ENCODE measurements around the gene MYO5B. TPM values are rescaled to one million over a fixed set of nuclear protein-coding genes. Genes with fewer than 3 reads are reported as not detected.
A peak's percentile ranks its signal among the peaks of the same experiment; 100 is the strongest.
"Not testable (repeated sequence)": the region's sequence is repeated elsewhere in the genome, so short reads cannot be mapped to it uniquely, and the experiment has no call there.

Gene MYO5B
- total RNA-seq, 2 donors from 2014 or later = 128 to 139 TPM

DNA sequence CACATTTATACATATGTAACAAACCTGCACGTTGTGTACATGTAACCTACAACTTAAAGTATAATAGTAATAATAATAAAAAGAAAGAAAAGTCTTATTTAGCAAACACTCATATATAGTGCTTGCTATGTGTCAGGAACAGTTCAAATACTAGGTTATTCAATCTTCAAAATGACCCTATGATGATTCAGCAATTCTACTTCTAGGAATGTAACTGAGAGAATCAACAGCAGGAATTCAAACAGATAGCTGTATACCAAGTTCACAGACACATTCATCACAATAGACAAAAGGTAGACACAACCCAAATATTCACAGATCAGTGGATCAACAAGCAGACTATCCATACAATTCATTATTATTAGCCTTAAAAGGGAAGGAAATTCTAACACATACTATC, 69.5 kb downstream of the MYO5B start:
- no peak for DNase-seq
- intact Hi-C loops (cut with DNase I, micrococcal nuclease) = no loop called here
- ATAC-seq = no peak

DNA sequence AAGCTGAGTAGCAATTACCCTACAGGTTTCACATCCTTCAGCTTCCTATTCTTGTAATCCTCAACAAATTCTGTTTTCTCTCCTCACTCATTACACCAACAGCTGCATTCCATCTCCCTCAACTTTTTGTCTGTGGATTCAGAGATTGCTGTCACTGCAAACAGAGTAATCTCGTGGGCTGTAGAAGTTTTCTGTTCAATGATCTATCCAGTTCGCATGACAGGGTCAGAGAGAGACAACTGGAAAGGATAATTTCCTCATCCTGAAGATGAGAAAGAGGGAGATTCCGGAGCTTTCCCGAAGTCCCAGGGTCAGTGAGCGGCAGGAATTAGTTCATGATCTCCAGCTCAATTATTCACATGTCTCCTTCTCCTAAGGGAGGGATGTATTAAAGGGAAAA, 75.7 kb downstream of the MYO5B start:
- DNase-seq (no peak), ATAC-seq (no peak)
- intact Hi-C loops (cut with DNase I, micrococcal nuclease) = no loop called here

DNA sequence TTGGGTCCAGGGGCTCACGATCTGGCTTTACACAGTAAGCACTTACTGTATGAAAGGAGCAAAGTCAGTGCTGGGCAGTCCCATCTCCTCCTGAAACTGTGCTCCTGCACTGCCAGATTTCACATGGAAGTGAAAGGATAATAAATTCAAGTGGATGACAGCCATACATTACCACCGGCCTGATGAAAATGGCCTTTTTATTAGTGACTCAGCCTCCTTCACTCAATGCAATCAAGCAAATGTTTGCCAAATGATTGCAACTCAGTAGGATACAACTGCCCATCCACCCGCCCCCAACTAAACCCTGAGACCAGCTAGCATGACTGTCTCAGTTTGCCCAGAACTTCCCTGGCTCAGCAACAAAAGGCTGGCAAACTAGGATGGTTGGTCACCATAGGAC, 77.1 kb downstream of the MYO5B start:
- intact Hi-C loops (cut with DNase I, micrococcal nuclease) = no loop called here
- no peak for DNase-seq
- ATAC-seq = no peak

DNA sequence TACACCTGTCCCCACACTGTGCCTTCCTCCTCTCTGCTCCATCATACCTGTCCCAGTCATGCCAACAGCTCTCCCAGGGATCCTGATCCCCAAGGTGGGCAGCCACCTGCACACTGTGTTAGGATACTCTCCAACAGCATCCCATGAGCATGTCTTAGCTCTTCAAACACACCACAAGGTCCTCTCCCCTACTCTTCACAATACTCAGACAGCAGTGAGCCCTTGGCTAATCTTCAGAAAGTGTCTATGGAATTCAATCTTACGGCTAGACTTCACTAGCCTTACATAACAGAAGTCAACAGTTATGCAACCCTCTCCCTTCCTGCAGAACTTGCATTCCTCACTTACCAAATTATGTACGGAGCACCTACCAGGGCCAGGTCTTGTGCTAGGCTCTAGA, 79.9 kb downstream of the MYO5B start:
- no peak for ATAC-seq
- no peak for DNase-seq
- intact Hi-C loops (cut with DNase I, micrococcal nuclease) = no loop called here

DNA sequence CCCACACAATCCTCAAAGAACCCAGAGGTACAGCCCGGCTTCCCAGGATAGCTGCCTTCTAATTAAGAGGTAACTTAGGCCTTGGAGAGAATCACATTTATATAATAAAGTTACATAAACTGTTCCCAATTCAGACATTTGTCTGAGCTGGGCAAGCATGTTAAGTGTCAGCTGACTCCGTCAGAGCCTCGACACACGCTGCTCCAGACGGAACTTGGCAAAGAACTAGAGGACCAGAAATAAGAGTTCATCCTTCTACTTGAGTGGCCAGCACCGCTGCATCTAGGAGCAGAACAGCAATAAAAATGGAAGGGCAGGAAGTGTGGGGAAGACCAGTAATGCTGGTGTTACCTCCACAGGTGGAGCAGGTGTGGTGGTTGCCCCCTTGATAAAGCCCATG, 80.5 kb downstream of the MYO5B start:
- DNase-seq (no peak), ATAC-seq (peak; percentile 41)
- intact Hi-C loops (cut with DNase I, micrococcal nuclease) = no loop called here

DNA sequence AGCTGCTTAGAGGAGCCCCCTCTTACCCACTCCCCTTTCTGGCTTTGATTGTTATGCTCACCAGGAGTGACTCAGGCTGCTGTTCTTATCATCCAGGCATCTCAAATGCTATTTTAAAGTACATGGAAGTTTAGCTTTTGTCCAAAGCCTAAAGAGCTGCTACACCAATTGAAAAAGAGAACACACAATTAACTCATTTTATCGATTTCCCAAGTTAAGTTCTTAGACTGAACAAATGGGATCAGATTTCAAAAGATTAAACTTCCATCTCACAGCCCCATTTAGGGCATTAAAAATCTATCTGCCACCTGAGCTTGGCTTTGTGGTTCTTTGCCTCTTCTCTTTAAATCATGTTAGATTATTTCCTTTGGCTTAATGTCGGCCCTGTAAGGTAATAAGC, 81.2 kb downstream of the MYO5B start:
- peak; percentile 39 for ATAC-seq
- intact Hi-C loops (cut with DNase I, micrococcal nuclease) = no loop called here

DNA sequence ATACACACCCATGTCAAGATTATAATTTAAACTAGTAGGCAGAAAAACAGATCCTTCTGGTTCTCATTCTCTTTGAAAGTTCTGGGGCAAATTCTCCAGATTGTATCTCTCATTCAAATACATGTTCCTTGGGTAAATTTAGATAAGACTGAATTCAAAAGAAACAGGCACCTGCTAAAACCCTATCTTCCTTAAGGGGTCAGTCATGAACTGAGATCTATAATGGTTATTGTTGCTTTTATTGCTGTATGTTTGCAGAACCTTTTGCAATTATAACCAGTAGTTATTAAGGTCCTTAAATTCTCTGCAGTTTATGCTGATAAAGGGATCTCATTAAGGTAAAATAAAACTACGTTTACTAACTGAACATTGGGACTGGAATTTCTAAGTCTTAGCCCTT, 83.5 kb downstream of the MYO5B start:
- no peak for DNase-seq
- ATAC-seq = peak; percentile 74
- intact Hi-C loops (cut with DNase I, micrococcal nuclease) = no loop called here

More for the DNA sequence above, 81.2 kb downstream of the MYO5B start:
- DNase-seq = no peak

DNA sequence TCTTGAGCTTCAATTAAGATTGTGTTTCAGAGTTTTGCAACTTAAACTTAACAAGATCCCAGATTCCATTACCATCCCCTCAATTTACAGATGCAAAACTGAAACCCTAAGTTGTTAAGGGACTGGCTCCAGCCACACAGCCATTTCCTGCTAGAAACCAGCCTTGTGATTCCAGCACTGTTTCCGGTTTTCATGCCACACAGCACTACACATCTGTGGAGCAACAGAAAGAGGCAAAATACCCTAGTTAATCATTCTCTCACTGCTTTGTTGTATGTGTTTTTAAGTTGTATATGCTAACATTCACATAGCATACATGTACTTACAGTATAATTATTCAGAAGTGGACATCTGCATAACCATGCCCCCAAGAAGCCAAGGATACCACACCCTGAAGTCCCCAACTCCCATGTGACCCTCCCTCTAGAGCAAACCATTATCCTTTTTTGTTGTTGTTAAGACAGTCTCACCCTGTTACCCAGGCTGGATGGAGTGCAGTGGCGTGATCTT, 87.4 kb downstream of the MYO5B start:
- ATAC-seq = peak; percentile 82
- DNase-seq = no peak
- intact Hi-C loops (cut with DNase I, micrococcal nuclease) = no loop called here

DNA sequence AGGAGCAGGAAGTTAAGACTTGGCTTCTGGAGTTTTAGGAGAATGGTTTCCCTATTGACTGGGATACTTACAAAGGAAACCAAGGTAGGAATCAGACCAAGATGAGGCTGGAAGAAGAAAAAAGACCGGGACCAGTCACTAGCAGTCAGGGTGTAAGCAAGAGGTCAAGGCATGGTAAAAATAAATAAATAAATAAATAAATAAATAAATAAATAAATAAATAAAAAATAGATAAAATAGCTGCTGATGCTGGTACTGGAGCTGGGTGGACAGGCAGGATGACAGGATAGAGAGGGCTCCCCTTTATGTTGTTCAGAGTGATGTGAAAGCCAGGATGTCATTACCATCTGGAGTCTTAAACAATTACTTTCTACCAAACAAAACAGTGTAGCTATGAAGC, 89.9 kb downstream of the MYO5B start:
- intact Hi-C loops (cut with DNase I, micrococcal nuclease) = no loop called here
- ATAC-seq = no peak
- DNase-seq = no peak

DNA sequence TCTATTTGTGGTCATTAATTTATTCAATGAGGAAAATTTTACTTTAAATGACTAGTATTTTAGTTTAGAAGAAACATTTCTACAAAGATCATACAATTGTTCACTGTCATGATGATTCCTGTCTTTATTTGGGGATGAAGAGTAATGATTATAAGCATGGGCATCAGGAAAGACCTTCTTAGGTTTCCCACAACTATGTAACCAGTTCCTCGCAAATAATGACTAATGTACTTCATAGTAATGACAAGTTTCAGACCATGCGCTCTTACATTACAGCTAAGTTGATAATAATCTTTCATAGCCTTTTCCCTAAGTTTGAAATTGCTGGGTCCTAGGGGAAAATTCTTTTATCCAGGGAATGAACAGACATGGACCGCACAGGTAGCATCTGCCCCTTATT, 90.5 kb downstream of the MYO5B start:
- intact Hi-C loops (cut with DNase I, micrococcal nuclease) = no loop called here
- no peak for DNase-seq

DNA sequence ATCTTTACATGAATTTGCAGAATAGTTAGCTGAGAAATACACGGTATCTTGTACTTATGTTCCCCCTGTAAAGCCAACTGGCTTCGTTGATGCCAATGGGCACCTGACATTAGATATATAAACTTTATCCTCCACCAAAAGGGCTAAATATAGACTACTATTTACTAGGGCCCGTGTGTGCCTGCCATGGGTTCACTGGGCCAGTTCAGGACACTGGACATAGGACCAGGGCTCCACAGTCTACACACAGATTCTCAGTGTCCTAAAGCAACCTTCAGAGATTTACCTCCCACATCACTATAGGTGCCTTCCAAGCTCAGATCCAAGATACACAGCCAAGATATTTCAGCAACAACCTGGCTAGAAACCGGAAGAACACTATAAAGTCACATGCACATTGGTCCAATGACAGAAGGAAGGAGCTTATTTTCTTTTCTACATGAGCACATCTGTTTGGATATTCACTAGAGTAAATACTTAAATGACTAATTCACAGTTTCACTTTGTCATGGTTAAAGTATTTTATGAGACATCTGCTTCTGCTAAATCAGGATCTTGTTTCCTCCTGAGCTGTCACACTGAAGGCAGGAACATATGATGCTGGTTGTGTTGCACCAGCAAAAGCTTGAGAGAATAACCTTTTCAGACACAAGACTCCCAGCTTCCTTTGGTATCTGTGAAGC, 95.1 kb downstream of the MYO5B start:
- ATAC-seq (peak; percentile 64), DNase-seq (no peak)
- intact Hi-C loops (cut with DNase I, micrococcal nuclease) = no loop called here

More for the DNA sequence above, 90.5 kb downstream of the MYO5B start:
- no peak for ATAC-seq

DNA sequence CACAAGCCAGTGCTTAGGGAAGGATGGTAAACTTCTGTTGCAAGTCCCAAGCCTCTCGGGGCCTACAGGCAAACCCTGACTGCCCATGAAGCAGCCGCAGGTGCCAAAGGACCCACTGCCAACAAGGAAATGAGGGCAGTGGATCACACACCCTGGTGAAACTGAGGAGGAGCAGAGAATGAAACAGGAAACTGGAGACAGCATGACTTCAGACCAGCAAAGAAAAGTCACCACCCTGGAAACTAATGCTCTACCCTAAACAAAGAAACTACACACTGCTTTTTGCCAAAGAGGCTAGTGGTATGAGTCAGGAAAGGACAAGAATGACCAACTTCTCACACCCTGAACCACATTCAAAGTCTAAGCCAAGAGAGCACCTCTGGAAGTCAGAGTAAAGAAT, 97.2 kb downstream of the MYO5B start:
- DNase-seq (peak; percentile 40 to 66), ATAC-seq (peak; percentile 83)
- intact Hi-C loops (cut with DNase I, micrococcal nuclease) = no loop called here

DNA sequence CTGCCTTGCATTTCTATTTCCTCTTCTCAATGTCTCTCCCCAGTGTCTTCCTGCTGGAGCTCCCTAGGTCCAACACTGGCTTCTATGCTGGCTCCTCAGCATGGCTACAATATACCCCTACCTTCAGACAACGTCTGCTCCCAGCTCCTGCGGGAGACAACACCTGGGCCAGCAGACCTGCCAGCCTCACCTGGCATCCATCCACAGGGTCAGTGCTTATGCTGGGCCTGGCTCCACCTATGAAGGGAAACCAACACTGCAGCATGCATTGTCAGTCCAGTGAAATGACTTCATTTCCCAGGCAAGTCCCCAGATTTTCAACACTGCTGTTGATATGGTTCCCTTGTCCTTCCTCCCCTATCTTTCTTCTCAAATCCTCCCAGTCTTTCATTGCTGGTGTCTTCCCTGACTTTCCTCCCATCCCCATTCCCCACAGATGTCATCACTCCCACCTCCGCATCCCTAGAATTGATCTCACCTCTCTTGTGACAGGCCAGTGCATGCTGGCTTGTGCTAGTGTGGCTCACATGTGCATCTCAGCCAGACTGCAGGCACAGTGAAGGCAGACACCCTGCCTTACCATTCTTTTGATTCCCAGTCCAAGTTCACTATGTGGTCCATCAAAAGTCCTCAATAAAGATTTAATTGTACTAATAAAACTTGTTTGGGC, 98.0 kb downstream of the MYO5B start:
- peak in 1 of 2 donors; percentile 20 for DNase-seq
- intact Hi-C loops (cut with DNase I, micrococcal nuclease) = no loop called here
- ATAC-seq = no peak

DNA sequence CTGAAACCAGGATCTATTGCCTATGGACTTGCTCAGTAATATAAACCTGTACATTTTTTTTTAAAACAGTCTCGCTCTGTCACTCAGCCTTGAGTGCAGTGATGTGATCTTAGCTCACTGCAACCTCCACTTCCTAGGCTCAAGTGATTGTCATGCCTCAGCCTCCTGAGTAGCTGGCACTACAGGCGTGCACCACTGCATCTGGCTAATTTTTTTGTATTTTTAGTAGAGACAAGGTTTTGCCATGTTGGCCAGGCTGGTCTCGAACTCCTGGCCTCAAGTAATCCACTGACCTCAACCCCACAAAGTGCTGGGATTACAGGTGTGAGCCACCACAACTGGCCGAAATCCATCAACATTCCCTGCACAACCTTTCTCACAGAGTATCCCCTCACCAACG, 100.2 kb downstream of the MYO5B start:
- intact Hi-C loops (cut with DNase I, micrococcal nuclease); ATAC-seq; DNase-seq: not testable (repeated sequence)

DNA sequence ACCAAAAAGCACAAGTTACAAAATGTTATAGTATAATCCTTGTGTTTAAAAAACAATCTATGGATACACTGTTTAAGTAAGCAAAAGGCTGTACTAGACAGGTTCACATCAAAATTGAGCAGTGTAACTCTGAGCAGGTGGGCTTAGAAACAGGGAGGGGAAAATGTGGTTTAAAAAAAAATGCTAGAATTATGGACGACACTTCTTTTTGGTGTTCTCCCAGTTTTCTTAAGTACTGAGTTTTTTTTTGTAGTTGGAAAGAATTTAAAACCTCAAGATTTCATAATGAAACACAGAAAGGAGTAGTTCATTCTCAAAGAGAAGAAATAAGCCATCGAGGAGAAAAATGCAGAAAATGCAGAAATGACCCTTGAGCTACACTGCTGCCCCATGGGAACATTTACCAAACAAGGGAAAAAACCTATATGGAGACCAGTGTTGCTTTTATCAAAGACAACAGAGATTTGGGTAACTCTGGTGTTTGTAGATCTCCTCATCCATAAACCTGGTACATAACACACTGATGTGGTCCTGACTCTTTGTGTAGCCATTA, 100.7 kb downstream of the MYO5B start:
- intact Hi-C loops (cut with DNase I, micrococcal nuclease) = no loop called here
- DNase-seq (no peak), ATAC-seq (no peak)

DNA sequence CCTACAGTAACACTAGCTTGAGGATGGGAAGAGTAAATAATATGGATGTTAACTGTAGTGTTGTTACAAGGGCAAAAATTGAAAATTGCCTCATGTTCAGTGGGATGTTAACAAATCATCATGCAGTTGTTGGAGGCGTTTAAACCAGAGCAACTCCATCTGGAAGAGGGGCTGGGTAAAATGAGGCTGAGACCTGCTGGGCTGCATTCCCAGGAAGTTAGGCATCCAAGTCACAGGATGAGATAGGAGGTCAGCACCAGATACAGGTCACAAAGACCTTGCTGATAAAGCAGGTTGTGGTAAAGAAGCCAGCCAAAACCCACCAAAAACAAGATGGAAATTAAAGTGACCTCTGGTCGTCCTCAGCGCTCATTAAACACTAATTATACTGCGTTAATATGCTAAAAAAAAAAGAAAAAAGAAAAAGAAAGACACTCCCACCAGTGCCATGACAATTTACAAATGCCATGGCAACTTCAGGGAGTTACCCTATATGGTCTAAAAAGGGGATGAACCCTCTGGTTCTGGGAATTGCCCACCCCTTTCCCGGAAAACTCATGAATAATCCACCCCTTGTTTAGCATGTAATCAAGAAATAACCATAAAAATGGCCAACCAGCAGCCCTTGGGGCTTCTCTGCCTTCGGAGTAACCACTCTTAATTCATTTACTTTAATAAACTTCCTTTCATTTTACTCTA, 101.4 kb downstream of the MYO5B start:
- intact Hi-C loops (cut with DNase I, micrococcal nuclease) = no loop called here

DNA sequence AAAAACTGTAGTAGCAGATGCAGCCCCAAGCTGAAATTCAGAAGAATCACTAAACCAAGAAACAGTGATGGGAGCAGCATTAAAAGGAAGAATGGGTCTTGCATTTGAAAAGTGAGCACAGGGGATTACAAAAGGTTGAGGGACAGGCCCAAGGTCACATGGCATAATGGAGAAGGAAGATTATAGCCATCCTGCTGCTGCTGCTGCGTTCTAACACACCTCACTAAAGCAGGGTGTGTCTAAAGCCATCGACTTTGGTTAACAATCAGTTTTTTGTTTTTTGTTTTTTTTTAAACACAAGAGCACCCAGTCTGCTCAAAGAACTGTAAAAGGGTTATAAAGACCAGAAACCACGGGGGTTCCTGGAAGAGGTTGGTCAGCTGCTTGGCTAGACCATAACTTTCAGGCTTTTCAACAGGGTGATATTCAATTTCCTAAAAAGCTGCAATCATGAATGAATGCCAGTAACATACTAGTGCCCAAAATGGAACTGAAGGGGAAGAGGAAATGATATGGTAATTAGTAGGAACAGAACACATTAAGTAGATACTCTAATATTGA, 102.6 kb downstream of the MYO5B start:
- peak in 1 of 2 donors; percentile 38 for DNase-seq
- peak; percentile 81 for ATAC-seq
- intact Hi-C loops (cut with DNase I, micrococcal nuclease) = no loop called here

More for the DNA sequence above, 101.4 kb downstream of the MYO5B start:
- DNase-seq (no peak), ATAC-seq (no peak)

DNA sequence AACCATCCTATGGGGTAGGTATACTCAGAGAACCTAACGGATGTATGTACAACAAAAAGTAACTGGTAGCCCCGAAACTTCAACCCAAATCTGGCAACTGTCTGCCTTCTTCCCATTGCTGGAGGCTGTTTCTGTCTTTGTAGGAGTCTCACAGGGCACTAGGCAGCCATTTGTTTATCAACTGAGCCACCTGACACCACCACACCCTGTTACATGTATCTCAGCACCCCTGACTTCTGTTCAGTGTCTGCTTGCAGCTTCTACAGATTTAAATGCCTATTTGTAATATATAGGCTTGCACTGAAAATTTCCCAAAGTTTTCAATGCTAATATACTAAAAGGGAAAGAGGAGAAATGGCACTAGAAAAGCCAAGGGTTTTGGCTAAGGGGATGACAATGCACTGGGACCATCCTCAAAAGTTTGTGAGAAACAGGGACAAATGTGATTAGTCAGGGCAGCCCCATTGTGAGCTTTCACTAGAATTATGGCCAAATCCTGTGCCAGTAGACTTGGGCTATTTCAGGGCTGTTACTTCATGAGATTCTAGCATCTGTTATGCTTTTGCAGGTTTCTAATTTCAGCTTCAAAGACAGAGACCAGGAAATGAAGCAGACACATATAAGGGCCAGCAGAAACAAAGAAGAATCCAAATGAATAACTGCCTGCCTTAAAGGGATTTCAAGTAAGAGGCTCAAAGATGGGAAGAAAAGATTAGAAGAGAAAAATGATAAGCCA, 103.3 kb downstream of the MYO5B start:
- DNase-seq (no peak), ATAC-seq (peak; percentile 74)
- intact Hi-C loops (cut with DNase I, micrococcal nuclease) = no loop called here

Measured in left colon (tissue), 2 donors.